Suprapubic skin (tissue), 3 donors: ENCODE results near the gene PROSER2.

ENCODE experiments used
- CTCF ChIP-seq, 2 donors: fragments of 200-600 bp in 1 of 2; fragments of 450-650 bp in 1 of 2; sonication (generic) in 1 of 2; IDR thresholded peaks; one replicate each; pipeline ENCODE4 v1.5.1; 2016 to 2019; ENCODE audit warnings: antibody characterized with exemption in 2 of 2, mild to moderate bottlenecking in 1 of 2, moderate library complexity in 1 of 2
- POLR2A ChIP-seq, 2 donors: fragments of 450-650 bp; IDR thresholded peaks; one replicate each; pipeline ENCODE4 v1.6.1; 2017; ENCODE audit warnings: antibody characterized with exemption in 2 of 2, mild to moderate bottlenecking in 2 of 2, moderate library complexity in 2 of 2

- TF ChIP-seq CTCF (IDR thresholded peaks at IDR 0.05) (no peak), POLR2A (IDR thresholded peaks at IDR 0.05) (no peak)
These were observed 51.7 kb downstream of the PROSER2 start for GRCh38 chr10:11874568-11875493.
